Right renal cortex interstitium (tissue), 3 donors: Measurements from ENCODE around the gene KCNIP4. TPM values are rescaled to one million over a fixed set of nuclear protein-coding genes. Genes with fewer than 3 reads are reported as not detected.

Source experiments
- DNase-seq, 3 donors: peaks; one replicate each; pipeline ENCODE4 v3.0.0-alpha.2; 2013; ENCODE audit warnings: low read depth in 3 of 3, low spot score in 2 of 3
- polyA plus RNA-seq, 3 donors: library from polyadenylated mRNA; unstranded; fragments of 120-200 nt; gene quantifications; one replicate each; pipeline ENCODE4 v1.2.1, GENCODE V29; 2013; ENCODE audit not compliant: insufficient read length in 3 of 3

Gene KCNIP4
- polyA plus RNA-seq, 3 donors: 14.4 to 15.3 (median 14.5) TPM

GRCh38 chr4:21248331-21248730 lies 700.2 kb downstream of the KCNIP4 start:
- no peak for DNase-seq

DNA sequence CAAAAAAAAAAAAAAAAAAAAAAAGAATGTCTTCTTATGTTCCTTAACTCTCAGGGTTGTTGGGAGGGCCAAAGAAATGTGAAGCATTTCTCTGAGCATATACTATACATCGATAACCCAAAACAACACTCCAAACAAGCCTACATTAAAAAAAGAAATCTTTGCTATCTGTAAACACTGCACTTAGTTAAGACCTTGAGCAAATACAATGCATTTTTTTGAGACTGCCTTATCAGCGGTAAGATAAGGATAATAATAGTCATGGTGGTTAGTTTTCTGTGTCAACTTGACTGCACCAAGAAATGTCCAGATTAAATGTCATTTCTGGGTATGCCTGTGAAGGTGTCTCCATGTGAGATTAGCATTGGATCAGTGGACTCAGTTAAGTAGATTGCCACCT lies 706.4 kb downstream of the KCNIP4 start:
- no peak for DNase-seq

- no peak for DNase-seq
Measured at GRCh38 chr4:21226637-21227538, 721.7 kb downstream of the KCNIP4 start.

DNA sequence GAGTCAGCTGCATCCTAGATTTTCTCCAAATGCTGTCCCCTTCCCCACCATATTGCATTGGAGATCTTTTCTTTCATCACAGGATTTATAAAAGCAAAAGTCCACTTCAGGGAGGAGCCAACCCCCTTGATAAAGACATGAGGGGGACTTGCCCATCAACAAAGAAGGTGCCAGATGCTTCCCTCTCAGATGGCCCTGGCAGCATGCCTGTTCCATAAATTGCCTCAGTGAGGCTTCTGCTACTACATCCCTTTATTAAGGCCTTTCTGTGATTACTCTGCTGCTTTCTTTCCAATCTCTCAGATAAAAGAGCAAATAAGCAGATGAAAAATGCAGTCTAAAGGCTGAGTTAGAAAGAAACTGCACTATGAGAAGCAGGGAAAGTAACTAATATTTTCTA lies 736.7 kb downstream of the KCNIP4 start:
- DNase-seq: no peak

DNA sequence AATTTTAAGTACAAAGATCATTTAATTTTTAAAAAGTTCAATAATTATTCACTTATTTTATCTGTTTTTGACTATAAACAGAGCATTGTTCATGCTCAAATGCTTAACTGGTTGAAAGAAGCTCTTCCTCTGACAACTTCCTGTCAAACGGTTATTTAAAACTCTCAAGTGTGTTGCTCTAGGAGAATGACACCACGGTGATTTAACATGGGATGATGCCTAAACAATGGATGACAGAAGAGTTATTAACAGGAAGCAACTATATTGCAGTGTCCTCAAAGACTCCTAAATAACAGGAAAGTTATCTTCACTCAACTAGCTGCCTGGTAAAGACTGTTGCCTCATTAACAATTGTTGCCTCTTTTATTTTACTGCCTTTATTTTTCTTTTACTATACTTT lies 738.7 kb downstream of the KCNIP4 start:
- no peak for DNase-seq

- DNase-seq: no peak
Measured at GRCh38 chr4:21205821-21206531, 742.6 kb downstream of the KCNIP4 start.

GRCh38 chr4:21203416-21203815 lies 745.2 kb downstream of the KCNIP4 start:
- DNase-seq: no peak

DNA sequence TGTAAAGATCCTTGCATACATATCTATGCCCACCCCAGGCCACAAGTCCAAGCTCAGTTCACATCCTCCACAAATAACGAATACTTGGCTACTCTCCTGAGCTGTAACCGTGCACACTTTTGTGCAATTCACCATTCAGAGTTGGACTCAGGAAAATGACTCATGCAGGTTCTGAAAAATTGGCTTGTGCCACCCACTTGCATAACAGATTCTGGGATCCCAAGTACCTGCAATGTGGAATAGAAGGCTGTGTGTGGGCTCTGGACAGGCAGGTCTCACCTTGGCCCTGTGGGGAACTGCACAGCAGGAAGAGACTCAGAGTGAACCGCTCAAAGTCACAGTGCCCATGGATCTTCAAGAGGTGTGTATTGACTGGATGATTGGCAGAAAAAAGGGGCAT lies 745.6 kb downstream of the KCNIP4 start:
- no peak for DNase-seq

DNA sequence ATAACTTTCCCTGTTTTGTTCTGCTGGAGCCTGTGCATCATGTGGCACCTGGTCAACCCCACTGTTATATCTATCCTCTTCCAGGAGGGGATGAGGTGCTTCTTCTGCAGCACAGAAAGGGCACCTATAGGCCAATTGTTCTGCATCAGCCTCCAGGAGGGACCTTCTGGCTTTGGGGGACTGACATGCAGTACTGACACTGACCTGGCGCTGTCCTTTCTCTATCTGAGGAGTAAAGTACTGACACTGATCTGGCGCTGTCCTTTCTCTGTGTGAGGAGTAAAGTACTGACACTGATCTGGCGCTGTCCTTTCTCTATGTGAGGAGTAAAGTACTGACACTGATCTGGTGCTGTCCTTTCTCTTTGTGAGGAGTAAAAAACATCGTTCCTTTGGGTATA lies 749.9 kb downstream of the KCNIP4 start:
- no peak for DNase-seq

- DNase-seq: no peak
Measured at GRCh38 chr4:21195682-21196081, 752.9 kb downstream of the KCNIP4 start.

- DNase-seq: no peak
Measured at GRCh38 chr4:21192367-21192766, 756.2 kb downstream of the KCNIP4 start.

DNA sequence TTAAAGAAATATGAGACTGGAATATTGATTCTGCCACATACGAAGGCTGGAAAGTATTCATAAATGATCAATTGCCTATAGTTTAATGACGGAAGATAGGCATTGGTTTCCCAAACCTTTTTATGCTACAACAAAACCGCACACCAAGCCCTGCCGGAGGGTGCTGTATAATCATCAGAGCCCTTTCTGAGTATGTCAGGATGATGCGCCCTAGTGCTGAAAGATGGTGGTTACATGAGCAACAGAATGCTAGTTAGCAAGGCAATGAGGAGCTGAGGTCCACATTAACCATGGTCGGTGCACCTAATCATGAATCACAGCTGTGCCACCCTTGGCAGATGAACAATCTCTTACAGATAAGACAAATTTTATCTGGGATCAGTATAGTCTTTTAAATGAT lies 757.3 kb downstream of the KCNIP4 start:
- no peak for DNase-seq

GRCh38 chr4:21184788-21185187 lies 763.8 kb downstream of the KCNIP4 start:
- no peak for DNase-seq

GRCh38 chr4:21181716-21182115 lies 766.9 kb downstream of the KCNIP4 start:
- no peak for DNase-seq

DNA sequence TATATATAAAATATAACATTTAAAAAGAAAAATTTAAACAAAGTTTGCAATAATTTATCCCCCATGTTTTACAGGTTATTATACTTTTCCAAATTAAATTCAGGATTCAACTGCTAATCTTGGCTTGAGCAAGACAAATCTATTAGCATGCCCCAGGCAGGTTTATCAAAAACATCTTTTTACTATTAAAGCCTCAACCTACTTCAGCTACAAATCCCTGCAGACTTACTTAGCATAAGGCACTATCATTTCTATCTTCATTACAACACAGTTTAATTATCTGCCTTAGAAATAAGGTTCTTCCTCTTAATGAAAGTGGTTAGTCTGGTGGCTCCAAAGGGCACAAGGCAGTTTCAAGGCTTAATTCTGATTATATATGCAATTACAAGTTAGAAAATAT lies 770.7 kb downstream of the KCNIP4 start:
- no peak for DNase-seq

GRCh38 chr4:21177092-21177491 lies 771.5 kb downstream of the KCNIP4 start:
- DNase-seq: no peak

GRCh38 chr4:21167711-21168110 lies 780.9 kb downstream of the KCNIP4 start:
- no peak for DNase-seq

DNA sequence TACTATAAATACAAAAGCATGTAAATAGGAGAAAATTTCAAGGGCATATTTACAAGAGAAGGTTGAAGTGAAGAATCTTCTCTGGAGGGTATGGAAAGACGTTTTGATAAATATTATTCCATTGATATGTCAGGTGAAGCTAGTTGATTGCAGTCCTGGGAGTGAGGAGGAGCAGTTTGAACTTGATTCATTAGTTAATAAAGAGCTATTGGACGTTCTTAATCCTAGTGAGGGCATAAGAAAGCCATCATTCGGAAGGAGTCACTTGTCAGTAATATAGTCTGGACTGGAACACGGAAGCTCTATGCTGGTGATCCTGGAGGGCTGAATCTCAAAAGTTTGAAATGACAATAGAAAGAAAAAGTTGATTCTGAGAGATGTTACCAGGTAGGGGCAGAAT lies 793.2 kb downstream of the KCNIP4 start:
- DNase-seq: no peak

DNA sequence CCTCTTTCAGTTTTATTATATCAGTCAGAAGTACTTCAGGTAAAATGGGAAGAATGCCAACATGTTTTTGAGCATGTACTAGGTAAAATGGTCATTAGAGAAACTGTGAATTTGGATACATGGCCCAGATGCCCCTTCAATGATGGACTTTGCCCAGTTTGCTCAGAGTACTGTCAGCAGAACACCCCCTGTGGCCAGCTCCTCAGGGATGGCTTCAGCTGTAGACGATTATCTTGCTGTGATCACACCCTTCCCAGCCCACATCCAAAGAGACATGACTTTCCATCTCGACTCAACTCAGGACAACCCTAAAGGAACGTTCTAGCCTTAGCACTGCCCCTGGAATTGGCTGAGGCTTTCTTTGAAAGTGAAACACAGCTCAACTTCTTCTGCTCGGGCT lies 809.2 kb downstream of the KCNIP4 start:
- no peak for DNase-seq

- no peak for DNase-seq
Measured at GRCh38 chr4:21136051-21136630, 812.4 kb downstream of the KCNIP4 start.

- DNase-seq: no peak
Measured at GRCh38 chr4:21134994-21135393, 813.6 kb downstream of the KCNIP4 start.

GRCh38 chr4:21130606-21131005 lies 818.0 kb downstream of the KCNIP4 start:
- DNase-seq: no peak
